HG03097 (cell line): ENCODE results near the gene BEAN1.

Experiments
- ATAC-seq: cut with Tn5 transposase; IDR thresholded peaks from one replicate; pipeline ENCODE4 v1.9.1; 2021; ENCODE audit not compliant: unreplicated experiment, low FRiP score

BEAN1 gene

DNA sequence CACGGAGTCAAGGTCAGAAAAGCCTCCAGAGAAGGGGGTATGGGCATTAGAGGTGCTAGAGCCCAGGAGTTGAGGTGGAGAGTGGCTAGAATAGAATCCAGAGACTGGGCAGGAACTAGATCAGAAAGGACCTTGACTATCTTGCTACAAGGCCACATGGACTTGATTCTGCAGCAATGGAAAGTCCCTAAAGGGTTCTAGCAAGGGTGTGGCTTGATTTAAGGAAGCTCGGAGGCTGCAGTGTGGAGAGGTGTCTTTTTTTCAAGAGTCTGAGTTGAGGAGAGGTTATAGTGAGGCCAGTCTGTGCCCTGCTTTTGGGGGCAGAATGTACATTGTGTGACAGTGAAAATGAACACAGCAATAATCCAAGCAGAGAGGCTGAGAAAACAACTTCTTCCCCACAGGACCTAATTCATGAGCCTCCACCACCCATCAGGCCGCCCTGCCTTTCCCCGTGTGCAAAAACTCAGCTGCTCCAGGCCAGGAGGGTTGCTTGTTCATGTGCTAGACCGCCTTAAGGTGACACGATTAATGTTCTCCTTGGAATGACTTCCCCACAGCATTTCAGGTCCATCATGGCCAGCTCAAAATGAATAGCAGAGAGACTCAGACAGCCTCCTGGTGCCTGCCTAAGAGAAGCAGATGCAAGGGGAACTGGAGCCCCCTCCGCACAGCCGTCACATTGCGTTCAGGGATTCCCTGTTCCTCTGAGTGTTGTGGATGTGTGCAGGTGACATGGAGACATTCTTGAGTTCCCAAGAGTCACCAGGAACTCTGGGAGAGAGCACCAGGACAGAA is 8.7 kb upstream of the BEAN1 start:
- ATAC-seq = no peak

DNA sequence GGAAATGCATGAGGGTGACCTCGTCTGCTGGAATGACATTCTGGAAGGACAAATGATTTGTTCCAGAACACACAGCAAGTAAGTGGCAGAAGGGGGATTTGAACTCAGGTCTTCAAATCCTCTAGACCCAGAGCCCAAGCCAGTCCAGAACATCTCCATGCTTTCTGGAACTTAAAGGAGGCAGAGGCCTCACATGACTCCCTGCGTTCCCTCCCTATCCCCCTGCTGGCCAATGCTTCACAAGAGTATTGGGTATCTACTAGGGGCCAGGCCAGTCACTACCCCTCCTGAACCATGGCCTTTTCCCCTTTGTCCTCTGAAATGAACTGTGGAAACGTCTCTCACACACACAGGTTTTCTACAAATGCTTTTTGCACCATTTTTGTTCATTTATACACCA is 7.6 kb upstream of the BEAN1 start:
- ATAC-seq = no peak

- ATAC-seq = no peak
These were observed 6.7 kb upstream of the BEAN1 start for GRCh38 chr16:66420396-66420795.

- no peak for ATAC-seq
These were observed 5.2 kb upstream of the BEAN1 start for GRCh38 chr16:66421891-66422290.

DNA sequence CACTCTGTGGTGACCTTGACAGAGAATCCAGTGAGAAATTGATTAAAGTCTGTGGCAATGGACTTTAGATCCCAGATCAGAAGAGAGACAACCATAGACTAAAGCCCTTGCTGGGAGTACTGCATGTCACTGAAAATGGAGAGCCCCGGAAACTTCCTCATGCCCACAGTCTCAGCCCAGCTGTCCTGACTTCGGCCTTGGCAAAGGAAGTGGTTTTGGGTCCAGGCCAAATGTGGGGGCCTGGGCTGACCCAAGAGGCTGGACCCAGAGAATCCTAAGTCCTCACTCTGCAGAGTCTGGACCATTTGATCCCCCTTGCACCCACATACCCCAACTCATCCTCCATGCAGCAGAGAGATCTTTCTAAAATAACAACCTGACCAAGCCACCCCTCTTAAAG is 4.7 kb upstream of the BEAN1 start:
- ATAC-seq = no peak

DNA sequence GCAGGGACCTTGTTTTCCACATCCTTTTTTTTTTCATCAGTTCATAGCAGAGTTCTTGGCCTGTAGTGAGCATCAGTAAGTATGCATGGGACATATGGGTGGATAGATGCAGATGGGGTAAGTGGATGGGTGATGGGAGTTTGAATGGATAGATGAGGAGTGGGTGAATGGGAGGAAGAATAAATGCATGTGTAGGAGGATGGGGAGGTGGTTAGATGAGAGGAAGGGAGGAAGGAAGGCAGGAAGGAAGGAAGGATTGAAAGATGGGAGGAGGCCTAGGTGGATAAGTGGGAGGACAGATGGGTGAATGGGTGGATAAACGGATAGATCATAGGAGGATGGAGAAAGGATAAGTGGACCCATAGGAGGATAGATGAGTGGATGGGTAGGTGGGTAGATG is 3.9 kb upstream of the BEAN1 start:
- no peak for ATAC-seq

GRCh38 chr16:66425651-66426050 is 1.4 kb upstream of the BEAN1 start:
- no peak for ATAC-seq

DNA sequence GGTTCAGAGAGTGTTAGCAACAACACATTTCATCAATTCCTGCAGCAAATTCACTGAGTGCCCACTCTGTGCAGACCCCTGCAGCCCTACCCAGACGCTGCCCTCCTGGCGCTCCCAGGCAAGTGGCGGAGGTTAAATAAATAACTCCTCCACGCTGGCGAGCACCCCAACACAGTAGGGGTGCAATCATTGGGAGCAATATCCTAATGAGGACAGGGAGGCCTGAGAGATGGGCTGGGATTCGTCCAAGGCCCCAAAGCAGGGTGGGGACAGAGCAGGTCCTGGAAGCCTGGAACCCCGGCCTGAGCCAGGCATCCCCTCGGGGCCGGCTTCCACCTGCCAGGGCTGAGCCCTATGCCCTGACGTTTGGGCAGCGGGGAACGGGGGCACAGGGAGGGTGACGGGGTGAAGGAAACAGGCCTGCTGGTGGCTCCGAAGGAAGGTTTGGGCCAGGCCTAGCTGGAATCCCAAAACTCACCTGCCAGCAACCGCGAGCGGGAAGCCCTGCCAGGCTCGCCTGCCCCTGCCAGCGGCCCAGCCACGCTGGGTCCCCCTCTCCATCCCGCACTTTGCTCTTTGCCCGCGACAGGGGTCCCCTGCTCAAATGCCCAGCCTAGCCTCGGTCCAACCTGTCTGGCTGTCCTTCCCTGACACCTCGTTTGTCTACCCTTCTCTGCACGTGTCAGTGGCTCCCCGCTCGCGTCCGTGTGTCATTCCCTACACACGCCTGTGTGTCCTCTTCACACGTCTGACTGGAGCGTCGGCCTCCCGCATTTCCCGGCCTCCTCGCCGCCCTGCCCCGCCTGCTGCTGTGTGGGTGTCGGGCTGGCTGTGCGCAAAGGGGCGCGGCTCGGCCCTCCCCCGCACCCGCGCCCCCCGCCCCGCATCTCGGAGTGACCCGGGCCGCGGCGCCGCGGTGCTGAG is 721 bp upstream of the BEAN1 start:
- no peak for ATAC-seq

- ATAC-seq = no peak
These were observed 981 bp downstream of the BEAN1 start for GRCh38 chr16:66427871-66428681.

- ATAC-seq = no peak
These were observed 1.7 kb downstream of the BEAN1 start for GRCh38 chr16:66428682-66429251.

GRCh38 chr16:66429290-66429962 is 2.3 kb downstream of the BEAN1 start:
- ATAC-seq = no peak

- no peak for ATAC-seq
These were observed 3.1 kb downstream of the BEAN1 start for GRCh38 chr16:66430214-66430613.

DNA sequence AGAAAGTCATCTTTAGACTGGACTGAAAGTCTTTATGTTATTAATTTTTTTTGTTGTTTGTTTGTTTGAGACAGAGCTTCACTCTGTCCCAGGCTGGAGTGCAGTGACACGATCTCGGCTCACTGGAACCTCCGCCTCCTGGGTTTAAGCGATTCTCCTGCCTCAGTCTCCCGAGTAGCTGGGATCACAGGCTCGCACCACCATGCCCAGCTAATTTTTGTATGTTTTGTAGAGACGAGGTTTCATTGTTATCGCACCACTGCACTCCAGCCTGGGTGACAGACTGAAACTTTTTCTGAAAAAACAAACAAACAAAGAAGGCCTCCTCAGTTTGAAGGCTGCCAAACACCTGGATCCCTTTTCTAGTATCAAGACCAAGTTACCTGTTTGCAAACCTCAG is 4.7 kb downstream of the BEAN1 start:
- ATAC-seq = no peak

DNA sequence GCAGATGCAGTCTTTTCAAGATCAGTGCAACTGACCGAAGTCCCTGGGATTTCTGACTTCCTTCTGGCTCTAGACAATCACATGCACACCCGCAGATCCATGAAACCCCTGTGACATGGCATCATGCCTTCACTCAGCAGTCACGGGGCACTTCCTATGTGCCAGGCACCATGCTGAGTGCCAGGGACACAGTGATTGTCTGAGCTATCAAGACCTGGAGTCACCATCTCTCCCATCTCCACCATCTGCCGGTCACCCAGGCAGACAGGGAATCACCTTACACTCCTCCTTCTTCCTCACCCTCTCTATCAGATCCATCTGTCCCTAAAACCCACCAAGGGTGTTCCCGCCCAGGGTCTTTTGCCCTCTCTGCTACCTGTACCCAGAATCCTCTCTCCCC is 5.3 kb downstream of the BEAN1 start:
- no peak for ATAC-seq

GRCh38 chr16:66434619-66435430 is 7.7 kb downstream of the BEAN1 start:
- no peak for ATAC-seq

DNA sequence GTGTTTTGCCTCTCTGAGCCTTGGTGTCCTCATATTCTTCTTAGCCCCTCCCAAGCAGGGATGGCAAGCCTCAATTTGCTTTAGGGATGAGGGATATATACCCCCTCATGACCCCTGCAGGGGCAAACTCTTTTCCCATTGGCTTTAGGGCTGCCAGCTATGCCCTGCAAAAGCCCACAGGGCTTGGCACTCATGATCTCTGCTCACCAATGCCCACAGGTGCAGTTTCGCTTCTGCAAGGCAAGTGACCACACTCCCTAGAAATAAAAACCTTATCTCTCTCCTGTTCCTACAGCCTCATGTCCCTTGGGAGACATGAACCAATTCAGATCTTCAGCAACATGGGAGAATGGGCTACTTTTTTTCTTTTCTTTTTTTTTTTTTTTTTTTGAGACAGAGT is 8.8 kb downstream of the BEAN1 start:
- no peak for ATAC-seq

DNA sequence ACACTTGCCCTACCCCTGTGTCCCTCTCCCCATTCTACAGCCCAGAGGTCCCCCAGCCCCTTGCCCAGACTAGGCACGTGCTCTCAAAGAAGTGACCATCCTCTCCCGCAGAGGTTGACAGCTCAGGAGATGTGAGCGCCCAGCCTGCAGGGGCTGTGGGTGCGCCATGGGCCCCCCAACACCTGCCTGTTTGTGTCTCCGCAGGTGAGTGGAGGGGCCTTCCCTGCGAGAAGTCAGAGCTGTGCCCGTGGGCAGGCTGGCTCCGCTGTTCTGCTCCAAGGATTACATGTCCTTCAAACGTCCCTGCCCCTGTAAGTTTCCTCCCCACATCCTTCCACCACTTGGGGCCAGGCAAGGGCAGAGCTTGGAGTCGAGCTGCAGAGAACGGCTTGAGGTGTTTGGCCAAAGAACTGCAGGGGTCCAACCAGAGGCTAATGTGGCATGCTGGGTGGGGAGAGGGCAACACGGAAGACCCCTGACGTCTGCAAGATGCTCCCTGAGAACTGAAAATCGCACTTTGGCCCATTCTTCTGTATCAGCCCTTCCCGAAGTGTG is 10.4 kb downstream of the BEAN1 start:
- ATAC-seq = no peak

- ATAC-seq = no peak
These were observed 11.4 kb downstream of the BEAN1 start for GRCh38 chr16:66438536-66438935.
